HG03575 (cell line): Measurements from ENCODE around the gene PANX1.
"Not testable (repeated sequence)": the region's sequence is repeated elsewhere in the genome, so short reads cannot be mapped to it uniquely, and the experiment has no call there.

Experiments
- ATAC-seq: cut with Tn5 transposase; IDR thresholded peaks from one replicate; pipeline ENCODE4 v1.9.1; 2021; ENCODE audit not compliant: unreplicated experiment, insufficient number of reproducible peaks, low FRiP score; ENCODE audit errors: extremely low read depth

Gene PANX1, protein sequence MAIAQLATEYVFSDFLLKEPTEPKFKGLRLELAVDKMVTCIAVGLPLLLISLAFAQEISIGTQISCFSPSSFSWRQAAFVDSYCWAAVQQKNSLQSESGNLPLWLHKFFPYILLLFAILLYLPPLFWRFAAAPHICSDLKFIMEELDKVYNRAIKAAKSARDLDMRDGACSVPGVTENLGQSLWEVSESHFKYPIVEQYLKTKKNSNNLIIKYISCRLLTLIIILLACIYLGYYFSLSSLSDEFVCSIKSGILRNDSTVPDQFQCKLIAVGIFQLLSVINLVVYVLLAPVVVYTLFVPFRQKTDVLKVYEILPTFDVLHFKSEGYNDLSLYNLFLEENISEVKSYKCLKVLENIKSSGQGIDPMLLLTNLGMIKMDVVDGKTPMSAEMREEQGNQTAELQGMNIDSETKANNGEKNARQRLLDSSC

GRCh38 chr11:94128746-94129511 lies at the start of gene PANX1:
Gene PANX1, plus strand, starts transcription at chr11:94128841. Its CDS starts 472 bp downstream, at chr11:94129313.
- peak; percentile 48 for ATAC-seq

- no peak for ATAC-seq
Measured at GRCh38 chr11:94084164-94084563, 44.5 kb upstream of the PANX1 start.

DNA sequence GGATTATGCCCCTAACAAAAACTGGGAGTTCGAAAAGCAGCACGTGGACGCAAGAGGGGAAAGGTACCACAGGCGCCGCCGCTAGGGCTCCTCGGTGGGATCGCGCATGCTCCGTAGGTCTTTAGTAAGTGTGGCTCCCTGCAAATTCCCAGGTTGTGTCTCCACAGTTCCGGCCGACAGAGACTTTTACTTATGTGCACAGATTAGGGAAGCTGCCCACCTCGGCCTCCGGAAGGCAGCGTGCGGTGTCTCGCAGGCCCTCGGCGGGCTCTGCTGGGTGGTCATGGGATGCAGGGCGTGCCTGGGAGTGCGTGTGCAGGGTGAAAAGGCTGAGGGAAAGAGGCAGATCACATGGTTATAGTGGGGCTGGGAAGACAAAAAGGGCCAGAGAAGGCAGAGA lies 39.7 kb upstream of the PANX1 start:
- no peak for ATAC-seq

- no peak for ATAC-seq
Measured at GRCh38 chr11:94089341-94089740, 39.3 kb upstream of the PANX1 start.

DNA sequence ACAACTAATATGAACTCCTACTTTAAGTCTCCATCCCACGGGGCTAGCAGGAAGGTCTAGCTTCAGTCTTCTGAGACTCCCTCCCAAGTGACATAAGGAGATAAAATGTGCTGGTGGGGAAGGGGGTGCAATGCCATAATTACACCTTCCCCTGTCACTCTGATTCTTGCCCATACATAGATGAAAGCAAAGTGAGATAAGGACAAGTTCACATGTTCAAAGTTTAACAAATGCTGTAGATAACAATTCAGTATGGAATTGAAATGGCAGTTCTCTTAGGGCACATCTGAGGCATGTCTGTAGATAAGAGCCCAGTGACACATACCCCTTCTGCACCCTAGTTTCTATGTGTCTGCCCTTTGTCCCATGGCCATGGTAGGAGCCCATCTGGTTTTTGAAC lies 38.2 kb upstream of the PANX1 start:
- ATAC-seq: no peak

DNA sequence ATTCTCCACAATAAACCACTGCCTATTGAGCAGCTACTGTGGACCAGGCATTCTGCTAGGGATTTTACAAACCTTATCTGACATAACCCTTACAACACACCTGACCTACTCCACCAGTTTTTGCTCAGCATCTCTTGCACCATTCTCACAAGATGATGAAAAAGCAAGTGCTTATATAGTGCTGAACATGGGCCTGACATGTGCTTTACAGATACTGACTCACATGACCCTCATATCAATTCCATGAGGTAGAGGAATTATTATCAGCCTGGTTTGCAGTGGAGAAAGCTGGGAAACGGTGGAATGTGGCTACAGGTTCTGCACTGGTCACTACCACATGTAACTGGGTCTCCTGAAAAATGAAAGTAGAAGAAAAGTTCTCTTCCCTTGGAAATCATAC lies 37.5 kb upstream of the PANX1 start:
- no peak for ATAC-seq

GRCh38 chr11:94100253-94100652 lies 28.4 kb upstream of the PANX1 start:
- no peak for ATAC-seq

DNA sequence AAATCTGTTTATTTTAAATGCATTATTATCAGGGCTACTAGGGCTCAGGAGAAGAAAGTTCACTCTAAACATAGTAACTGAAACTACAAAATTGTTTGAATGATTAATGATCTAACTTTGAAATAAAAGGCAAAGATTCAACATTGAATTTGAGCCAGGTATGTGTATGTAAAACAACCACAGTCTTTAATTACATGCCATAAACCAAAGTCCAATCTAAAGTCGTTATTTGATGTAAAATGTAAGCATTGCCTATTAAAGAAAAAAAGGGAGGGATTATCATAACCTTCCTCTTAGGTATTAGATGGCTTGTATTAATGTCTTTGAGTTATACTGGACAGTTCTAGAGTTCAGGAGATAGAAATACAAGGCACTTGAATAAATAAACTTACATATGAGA lies 25.2 kb upstream of the PANX1 start:
- no peak for ATAC-seq

DNA sequence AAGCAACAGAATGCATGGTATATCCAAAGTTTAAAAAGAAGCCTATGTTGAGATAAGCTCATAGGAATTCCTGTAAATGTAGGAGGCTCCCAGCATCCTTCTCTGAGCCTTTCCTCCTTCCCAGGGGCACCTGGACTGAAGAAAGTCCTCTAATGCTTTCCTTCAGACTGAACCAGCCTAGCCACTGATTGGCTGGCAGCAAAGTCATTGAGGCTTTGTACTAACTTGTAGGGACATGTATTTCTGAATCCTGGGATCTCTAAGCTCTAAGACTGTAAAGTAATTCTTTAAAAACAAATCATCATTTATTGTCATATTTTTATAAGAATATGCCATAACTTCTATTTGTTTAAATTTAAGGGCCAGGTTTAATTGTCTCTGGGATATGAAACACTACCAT lies 23.9 kb upstream of the PANX1 start:
- no peak for ATAC-seq

GRCh38 chr11:94106716-94107115 lies 21.9 kb upstream of the PANX1 start:
- ATAC-seq: no peak

DNA sequence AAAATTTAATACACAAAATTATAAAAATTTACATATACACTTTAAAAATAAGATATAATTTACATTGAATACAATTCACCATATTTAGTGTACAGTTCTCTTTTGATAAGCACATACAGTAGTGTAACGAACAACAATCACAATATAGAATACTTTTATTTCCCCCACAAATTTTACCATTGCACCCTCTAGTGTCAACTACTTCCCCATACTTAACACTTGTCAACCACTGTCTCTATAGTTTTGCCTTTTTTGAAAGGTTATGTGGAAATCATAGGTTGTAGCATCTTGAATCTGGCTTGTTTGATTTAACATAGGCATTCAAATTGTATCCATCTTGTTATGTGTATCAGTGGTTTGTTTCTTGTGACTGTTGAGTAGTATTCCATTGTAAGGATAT lies 21.3 kb upstream of the PANX1 start:
- no peak for ATAC-seq

DNA sequence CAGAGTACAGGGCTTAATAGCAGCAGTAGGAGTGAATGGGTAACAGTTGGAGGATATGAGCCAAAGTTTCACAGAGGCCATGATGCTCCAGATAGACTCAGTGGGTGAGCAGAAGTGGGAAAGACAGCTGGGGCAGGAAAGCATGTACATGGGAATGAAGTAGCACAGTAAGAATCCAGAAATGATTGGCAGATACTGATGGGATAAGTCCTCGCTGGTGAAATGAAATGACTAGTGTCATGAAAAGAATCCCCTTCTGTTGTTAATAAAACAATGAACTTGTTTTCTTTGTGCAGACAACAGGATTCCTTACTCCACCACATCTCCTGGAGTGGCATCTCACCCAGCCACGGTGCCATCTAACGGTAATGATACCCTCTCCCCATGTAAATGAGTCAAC lies 17.4 kb upstream of the PANX1 start:
- ATAC-seq: no peak

DNA sequence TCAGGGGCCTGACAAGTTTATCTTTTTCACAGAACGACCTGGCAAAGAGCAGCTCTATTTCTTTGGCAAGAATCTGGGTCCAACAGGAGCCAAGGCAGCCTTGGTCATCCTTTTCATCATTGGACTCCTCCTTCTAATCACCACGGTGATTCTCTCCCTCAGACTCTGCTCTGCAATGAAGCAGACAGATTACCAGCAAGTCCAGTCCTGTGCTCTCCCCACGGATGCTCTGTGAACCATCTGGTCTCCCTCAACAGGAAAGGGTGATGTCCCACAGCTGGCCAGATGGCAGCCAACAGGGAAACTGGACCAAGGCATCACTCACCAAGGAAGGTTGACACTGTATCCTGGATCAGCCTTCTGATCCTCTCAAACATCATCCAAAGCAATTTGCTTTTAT lies 17.0 kb upstream of the PANX1 start:
- ATAC-seq: no peak

GRCh38 chr11:94112206-94112953 lies 16.3 kb upstream of the PANX1 start:
- no peak for ATAC-seq

- ATAC-seq: no peak
Measured at GRCh38 chr11:94117197-94117574, 11.5 kb upstream of the PANX1 start.

DNA sequence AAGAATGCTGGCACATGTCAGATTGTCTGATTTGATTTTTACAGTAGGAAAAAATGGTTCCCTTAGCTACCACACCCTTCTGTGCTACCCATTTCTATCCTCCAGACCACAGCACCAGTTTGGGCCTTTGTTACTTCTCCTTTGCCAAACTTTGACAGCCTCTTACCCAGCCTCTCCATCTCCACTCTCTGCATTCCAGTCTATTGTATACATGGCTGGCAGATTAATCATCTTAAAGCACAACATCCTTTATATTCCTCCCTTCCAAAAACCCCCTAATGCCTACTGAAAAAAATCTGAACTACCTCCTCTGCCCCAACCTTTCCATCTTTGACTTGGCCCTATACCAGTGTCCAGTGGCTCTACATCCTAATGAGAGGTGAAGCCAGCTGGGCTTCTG lies 10.8 kb upstream of the PANX1 start:
- ATAC-seq: no peak

- not testable (repeated sequence) for ATAC-seq
Measured at GRCh38 chr11:94119676-94120075, 9.0 kb upstream of the PANX1 start.

GRCh38 chr11:94120516-94120915 lies 8.1 kb upstream of the PANX1 start:
- ATAC-seq: not testable (repeated sequence)

GRCh38 chr11:94120946-94121345 lies 7.7 kb upstream of the PANX1 start:
- no peak for ATAC-seq
